Activated naive CD8-positive, alpha-beta T cell treated with anti-CD3 and anti-CD28 coated beads for 36 hours (primary cell): ENCODE results near the gene EPX. TPM values are rescaled to one million over a fixed set of nuclear protein-coding genes. Genes with fewer than 3 reads are reported as not detected.
A peak's percentile ranks its signal among the peaks of the same experiment; 100 is the strongest.

Source experiments
- DNase-seq: peaks from one replicate; pipeline ENCODE4 v3.0.0; 2021
- H3K27ac Mint-ChIP-seq: one replicate; pipeline ENCODE4 v1.8.0; 2022; ENCODE audit warnings: mild to moderate bottlenecking, moderate library complexity, mixed read lengths
- H3K27me3 Mint-ChIP-seq: one replicate; pipeline ENCODE4 v1.8.0; 2022; ENCODE audit warnings: mild to moderate bottlenecking, mixed read lengths
- H3K36me3 Mint-ChIP-seq: one replicate; pipeline ENCODE4 v1.8.0; 2021; ENCODE audit warnings: mild to moderate bottlenecking, mixed read lengths
- H3K4me1 Mint-ChIP-seq: one replicate; pipeline ENCODE4 v1.8.0; 2021; ENCODE audit warnings: mixed read lengths
- H3K4me3 Mint-ChIP-seq: one replicate; pipeline ENCODE4 v1.8.0; 2022; ENCODE audit warnings: mild to moderate bottlenecking, moderate library complexity, mixed read lengths
- H3K9me3 Mint-ChIP-seq: one replicate; pipeline ENCODE4 v1.8.0; 2022; ENCODE audit warnings: mixed read lengths
- total RNA-seq, 2 experiments: library from RNA; stranded (reverse); gene quantifications; one replicate each; pipeline ENCODE4 v1.2.3, GENCODE V29; 2021

The EPX gene
- total RNA-seq, 2 experiments from 2014 or later = not detected

DNA sequence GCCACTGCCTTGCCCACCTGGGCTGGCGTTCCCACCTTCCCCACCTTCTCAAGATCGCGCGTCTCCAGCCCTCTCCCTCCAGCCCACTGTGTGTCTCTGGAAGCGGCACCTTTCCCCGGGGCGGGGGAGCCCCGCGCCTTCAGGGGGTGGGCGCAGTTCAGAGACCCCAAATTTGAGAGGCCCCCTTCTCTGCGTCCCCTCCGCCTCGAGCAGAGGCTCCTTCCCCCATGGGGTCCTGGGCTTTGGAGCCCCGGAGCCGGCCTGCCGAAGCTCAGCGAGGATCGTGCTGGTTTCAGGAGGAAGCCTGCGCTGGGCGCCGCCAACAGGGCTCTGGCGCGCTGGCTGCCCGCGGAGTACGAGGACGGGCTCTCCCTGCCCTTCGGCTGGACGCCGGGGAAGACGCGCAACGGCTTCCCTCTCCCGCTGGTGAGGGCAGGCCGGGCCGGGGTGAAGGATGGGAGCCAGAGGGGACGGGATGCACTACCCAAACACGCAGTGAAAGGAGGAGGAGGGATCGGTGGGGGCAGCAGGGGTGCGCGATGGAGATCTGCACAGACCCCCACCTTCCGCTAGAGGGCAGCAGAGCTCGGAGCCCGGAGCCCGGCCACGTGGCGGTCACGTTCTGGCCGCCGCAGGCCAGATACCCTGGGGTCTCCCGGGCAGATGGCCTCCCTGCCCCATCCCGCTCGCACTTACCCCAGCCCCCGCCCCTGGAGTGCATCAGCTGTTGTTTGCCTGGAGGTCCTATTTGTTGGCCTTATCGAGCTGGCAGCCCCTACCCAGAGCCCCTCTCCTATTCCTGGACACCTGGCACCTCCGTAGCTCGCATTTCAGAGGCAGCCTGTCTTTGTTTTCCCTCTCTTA lies 57.0 kb downstream of the EPX start:
- Mint-ChIP-seq H3K36me3 (no peaks in the 10 kb centered on the region), H3K4me3 (peak overlapping the region; percentile 71), H3K27ac (no peak overlapping the region), H3K4me1 (peaks cover 13% of the 10 kb centered on the region), H3K9me3 (no peaks in the 10 kb centered on the region), H3K27me3 (peaks cover 23% of the 10 kb centered on the region)
- DNase-seq = peak; percentile 75

DNA sequence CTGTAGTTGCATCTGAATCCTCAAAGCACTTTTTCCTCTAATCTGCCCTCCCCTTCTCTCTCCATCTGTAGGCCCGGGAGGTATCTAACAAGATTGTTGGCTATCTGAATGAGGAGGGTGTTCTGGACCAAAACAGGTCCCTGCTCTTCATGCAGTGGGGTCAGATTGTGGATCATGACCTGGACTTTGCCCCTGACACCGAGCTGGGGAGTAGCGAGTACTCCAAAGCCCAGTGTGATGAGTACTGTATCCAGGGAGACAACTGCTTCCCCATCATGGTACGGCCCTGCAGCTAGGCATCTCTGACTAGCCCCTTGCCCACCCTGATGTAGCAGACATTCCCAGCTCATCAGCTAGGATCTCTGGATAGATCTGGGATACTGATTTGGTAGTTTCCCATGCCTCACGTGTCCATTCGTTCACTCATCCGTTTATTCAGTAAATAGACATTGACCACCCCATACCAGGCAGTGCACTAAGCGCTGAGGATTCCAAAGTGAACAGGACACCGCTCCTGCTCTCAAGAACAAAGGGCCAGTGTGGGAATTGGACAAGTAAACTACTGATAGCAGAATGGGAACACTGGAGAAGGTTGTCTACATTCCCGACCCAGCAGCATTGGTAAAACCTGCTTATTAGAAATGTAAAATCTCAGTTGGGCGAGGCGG lies 58.0 kb downstream of the EPX start:
- no peak overlapping the region for H3K4me3 Mint-ChIP-seq
- H3K36me3 Mint-ChIP-seq = no peaks in the 10 kb centered on the region
- H3K4me1 Mint-ChIP-seq = peaks cover 13% of the 10 kb centered on the region
- H3K27ac Mint-ChIP-seq = no peak overlapping the region
- no peak for DNase-seq
- no peaks in the 10 kb centered on the region for H3K9me3 Mint-ChIP-seq
- H3K27me3 Mint-ChIP-seq = peaks cover 19% of the 10 kb centered on the region

DNA sequence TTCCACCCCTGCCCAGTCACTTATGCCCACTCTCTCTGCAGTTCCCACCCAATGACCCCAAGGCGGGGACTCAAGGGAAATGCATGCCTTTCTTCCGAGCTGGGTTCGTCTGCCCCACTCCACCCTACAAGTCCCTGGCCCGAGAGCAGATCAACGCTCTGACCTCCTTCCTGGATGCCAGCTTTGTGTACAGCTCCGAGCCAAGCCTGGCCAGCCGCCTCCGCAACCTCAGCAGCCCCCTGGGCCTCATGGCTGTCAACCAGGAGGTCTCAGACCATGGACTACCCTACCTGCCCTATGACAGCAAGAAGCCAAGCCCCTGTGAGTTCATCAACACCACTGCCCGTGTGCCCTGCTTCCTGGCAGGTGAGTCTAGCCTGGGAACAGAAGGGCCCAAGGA lies 59.6 kb downstream of the EPX start:
- Mint-ChIP-seq H3K27ac (no peak overlapping the region), H3K4me1 (peaks cover 13% of the 10 kb centered on the region), H3K9me3 (no peaks in the 10 kb centered on the region), H3K27me3 (peaks cover 25% of the 10 kb centered on the region), H3K36me3 (no peaks in the 10 kb centered on the region), H3K4me3 (no peak overlapping the region)
- no peak for DNase-seq

DNA sequence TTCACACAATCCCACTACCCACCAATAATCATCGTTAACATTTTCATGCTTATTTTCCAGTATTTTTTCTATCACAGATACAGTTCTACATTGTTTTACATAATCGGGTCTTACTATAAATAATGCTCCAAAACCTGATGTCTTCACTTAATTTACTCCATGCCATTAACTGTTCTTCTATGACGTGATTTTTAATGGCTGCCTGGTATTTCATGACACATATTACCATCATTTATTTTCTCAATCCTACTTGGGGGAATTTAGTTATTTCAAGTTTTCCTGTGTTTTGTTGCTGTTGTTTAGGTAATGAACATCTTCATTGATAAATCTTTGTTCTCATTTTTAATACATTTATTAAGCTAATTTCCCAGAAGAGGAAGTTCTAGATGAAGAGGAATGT lies 60.6 kb downstream of the EPX start:
- Mint-ChIP-seq H3K27ac (peak overlapping the region; percentile 13), H3K4me1 (peaks cover 7% of the 10 kb centered on the region), H3K4me3 (no peak overlapping the region), H3K9me3 (no peaks in the 10 kb centered on the region), H3K36me3 (no peaks in the 10 kb centered on the region), H3K27me3 (peaks cover 33% of the 10 kb centered on the region)
- no peak for DNase-seq

Other genes with a start within 250 kb of the EPX start
- gene CUEDC1, start 237.3 kb upstream of the EPX start, total RNA-seq = under 1 TPM; 0.14 to 0.18 TPM
- 10 to 100 TPM; 22.8 to 23.0 TPM for gene VEZF1, start 204.5 kb upstream of the EPX start, total RNA-seq
- 100 to 1,000 TPM; 441 to 469 TPM for gene SRSF1, start 185.5 kb upstream of the EPX start, total RNA-seq
- 10 to 100 TPM; 33.4 to 33.5 TPM for gene DYNLL2, start 109.3 kb upstream of the EPX start, total RNA-seq
- gene OR4D1, start 44.3 kb upstream of the EPX start, total RNA-seq = under 1 TPM; 0.14 to 0.22 TPM
- not detected for gene OR4D2, start 25.7 kb upstream of the EPX start, total RNA-seq
- gene MKS1, start 26.5 kb downstream of the EPX start, total RNA-seq = 10 to 100 TPM; 24.3 to 27.0 TPM
- not detected for gene LPO, start 45.9 kb downstream of the EPX start, total RNA-seq
- not detected for gene MPO, start 88.2 kb downstream of the EPX start, total RNA-seq
- 10 to 100 TPM; 13.7 to 15.4 TPM for gene TSPOAP1, start 136.1 kb downstream of the EPX start, total RNA-seq
- 100 to 1,000 TPM; 136 to 139 TPM for gene SUPT4H1, start 159.5 kb downstream of the EPX start, total RNA-seq
- under 1 TPM; 0.41 to 0.48 TPM for gene RNF43, start 224.8 kb downstream of the EPX start, total RNA-seq